HG03442 (cell line): ENCODE measurements around the gene DAPK2.

Experiments
- ATAC-seq: cut with Tn5 transposase; IDR thresholded peaks from one replicate; pipeline ENCODE4 v1.9.1; 2021; ENCODE audit warnings: mild to moderate bottlenecking, moderate library complexity; ENCODE audit not compliant: unreplicated experiment

The DAPK2 gene

GRCh38 chr15:63874616-63875015 is 171.7 kb downstream of the DAPK2 start:
- ATAC-seq = no peak

- ATAC-seq = no peak
Measured at GRCh38 chr15:63872759-63873510, 173.3 kb downstream of the DAPK2 start.

GRCh38 chr15:63870487-63871209 is 175.6 kb downstream of the DAPK2 start:
- no peak for ATAC-seq

- ATAC-seq = no peak
Measured at GRCh38 chr15:63870043-63870394, 176.3 kb downstream of the DAPK2 start.

- ATAC-seq = no peak
Measured at GRCh38 chr15:63869371-63870042, 176.8 kb downstream of the DAPK2 start.

GRCh38 chr15:63864186-63864585 is 182.1 kb downstream of the DAPK2 start:
- no peak for ATAC-seq

GRCh38 chr15:63861946-63862517 is 184.3 kb downstream of the DAPK2 start:
- no peak for ATAC-seq

- no peak for ATAC-seq
Measured at GRCh38 chr15:63860555-63860954, 185.7 kb downstream of the DAPK2 start.

- ATAC-seq = no peak
Measured at GRCh38 chr15:63860155-63860554, 186.1 kb downstream of the DAPK2 start.

GRCh38 chr15:63858881-63859280 is 187.4 kb downstream of the DAPK2 start:
- no peak for ATAC-seq

- no peak for ATAC-seq
Measured at GRCh38 chr15:63858448-63858847, 187.8 kb downstream of the DAPK2 start.

GRCh38 chr15:63857461-63857856 is 188.8 kb downstream of the DAPK2 start:
- no peak for ATAC-seq
